ENCODE data around the gene ERFL.
"Not testable (repeated sequence)": the region's sequence is repeated elsewhere in the genome, so short reads cannot be mapped to it uniquely, and the experiment has no call there.

Gene ERFL

DNA sequence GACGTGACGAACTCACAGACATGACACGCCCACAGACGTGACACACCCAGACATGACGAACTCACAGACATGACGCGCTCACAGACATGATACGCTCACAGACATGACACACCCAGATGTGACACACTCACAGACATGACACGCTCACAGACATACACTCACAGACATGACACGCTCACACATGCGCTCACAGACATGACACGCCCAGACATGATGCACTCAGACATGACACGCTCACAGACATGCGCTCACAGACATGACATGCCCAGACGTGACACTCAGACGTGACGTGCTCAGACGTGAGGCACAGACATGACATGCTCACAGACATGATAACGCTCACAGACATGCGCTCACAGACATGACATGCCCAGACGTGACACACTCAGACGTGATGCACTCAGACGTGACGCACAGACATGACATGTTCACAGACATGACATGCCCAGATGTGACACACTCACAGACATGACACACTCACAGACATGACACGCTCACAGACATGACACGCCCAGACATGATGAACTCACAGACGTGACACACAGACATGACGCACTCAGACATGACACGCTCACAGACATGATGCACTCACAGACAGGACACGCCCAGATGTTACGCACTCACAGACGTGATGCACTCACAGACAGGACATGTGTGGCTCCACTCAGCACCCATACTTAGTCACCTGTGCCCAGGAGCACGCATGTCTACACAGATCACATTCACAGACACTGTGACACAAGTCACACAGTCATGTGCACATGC lies 8.1 kb downstream of the ERFL start:
- Histone ChIP-seq H3K4me1 (ENCODE audit: control insufficient read depth in 1 of 2, insufficient read depth in 2 of 2, low read length in 2 of 2) (peaks cover 3 to 4% of the 10 kb centered on the region in 2 donors), H3K9ac (ENCODE audit: low read depth in 1 of 2, low read length in 2 of 2) (no peak overlapping the region), H3K9me3 (ENCODE audit: control insufficient read depth in 1 of 2, low read length in 2 of 2) (no peaks in the 10 kb centered on the region), H3K4me3 (ENCODE audit: low read depth in 1 of 2, low read length in 2 of 2) (no peak overlapping the region), H3K27ac (ENCODE audit: low read depth, low read length) (no peak overlapping the region), H3K36me3 (ENCODE audit: control insufficient read depth in 1 of 2, insufficient read depth in 2 of 2, low read length in 2 of 2) (no peaks in the 10 kb centered on the region), H3K27me3 (ENCODE audit: control insufficient read depth in 1 of 2, insufficient read depth in 2 of 2, low read length in 2 of 2) (peaks cover 75 to 82% of the 10 kb centered on the region in 2 donors)

DNA sequence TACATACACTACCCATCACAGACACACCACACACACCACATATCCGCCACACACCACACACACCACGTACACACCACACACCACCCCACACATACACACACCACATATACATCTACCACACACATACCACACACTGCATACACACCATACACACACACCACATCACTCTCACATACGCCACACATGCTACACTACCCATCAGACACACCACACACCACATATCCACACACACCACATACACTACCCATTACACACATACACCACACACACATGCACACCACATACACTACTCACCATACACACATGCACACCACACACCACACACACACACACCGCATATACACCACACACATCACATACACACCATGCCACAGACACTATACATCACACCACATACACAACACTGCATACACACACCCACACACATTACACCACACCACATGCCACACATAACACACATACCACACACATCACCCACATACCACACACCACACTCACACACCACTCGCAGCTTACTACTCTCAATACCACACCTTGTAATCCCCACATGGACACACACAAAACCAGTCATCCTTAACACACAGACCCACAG lies 9.5 kb downstream of the ERFL start:
- no peak overlapping the region for H3K27ac ChIP-seq (ENCODE audit: low read depth, low read length)
- H3K4me1 ChIP-seq (ENCODE audit: control insufficient read depth in 1 of 2, insufficient read depth in 2 of 2, low read length in 2 of 2), result peaks cover 3 to 5% of the 10 kb centered on the region in 2 donors
- no peaks in the 10 kb centered on the region for H3K36me3 ChIP-seq (ENCODE audit: control insufficient read depth in 1 of 2, insufficient read depth in 2 of 2, low read length in 2 of 2)
- H3K9ac ChIP-seq (ENCODE audit: low read depth in 1 of 2, low read length in 2 of 2), result no peak overlapping the region
- no peak overlapping the region for H3K4me3 ChIP-seq (ENCODE audit: low read depth in 1 of 2, low read length in 2 of 2)
- H3K27me3 ChIP-seq (ENCODE audit: control insufficient read depth in 1 of 2, insufficient read depth in 2 of 2, low read length in 2 of 2), result peaks cover 71 to 79% of the 10 kb centered on the region in 2 donors
- no peaks in the 10 kb centered on the region for H3K9me3 ChIP-seq (ENCODE audit: control insufficient read depth in 1 of 2, low read length in 2 of 2)

DNA sequence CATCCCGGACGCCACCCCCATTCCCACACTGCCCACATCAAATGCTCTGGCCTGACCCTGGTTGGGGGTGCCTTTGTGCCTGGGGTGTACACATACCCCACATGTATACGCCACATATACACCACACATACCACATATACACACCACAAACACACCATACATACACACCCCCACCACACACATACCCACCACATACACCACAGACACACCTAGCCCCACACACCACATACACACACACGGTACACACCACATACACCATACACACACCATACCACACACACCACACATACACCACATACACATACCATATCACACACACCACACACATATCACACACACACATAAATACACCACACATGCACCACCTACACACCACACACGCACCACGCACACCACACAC lies 10.2 kb downstream of the ERFL start:
- Histone ChIP-seq H3K9me3 (ENCODE audit: control insufficient read depth in 1 of 2, low read length in 2 of 2) (no peaks in the 10 kb centered on the region), H3K27me3 (ENCODE audit: control insufficient read depth in 1 of 2, insufficient read depth in 2 of 2, low read length in 2 of 2) (peaks cover 73 to 85% of the 10 kb centered on the region in 2 donors)

DNA sequence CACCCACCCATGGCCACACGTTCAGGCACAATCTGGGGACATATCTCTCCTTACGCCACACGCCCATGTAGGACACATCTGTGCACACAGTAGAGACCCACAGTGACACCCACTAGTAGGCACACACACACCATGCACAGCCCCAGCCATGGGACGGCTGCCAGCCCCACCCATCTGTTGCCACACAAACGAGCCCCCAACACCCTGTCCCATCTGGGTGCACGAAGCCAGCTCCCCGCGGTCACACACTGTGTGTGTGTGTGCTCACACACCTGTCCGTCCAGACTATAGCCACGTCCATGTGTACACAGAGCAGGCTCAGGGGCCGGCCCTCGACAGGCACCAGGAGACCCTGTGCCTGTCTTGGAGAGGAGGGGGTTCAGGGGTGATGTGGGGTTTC lies 10.6 kb downstream of the ERFL start:
- H3K4me3 ChIP-seq (ENCODE audit: low read depth in 1 of 2, low read length in 2 of 2), result no peak overlapping the region
- H3K9me3 ChIP-seq (ENCODE audit: control insufficient read depth in 1 of 2, low read length in 2 of 2), result no peaks in the 10 kb centered on the region
- H3K9ac ChIP-seq (ENCODE audit: low read depth in 1 of 2, low read length in 2 of 2), result no peak overlapping the region
- H3K27me3 ChIP-seq (ENCODE audit: control insufficient read depth in 1 of 2, insufficient read depth in 2 of 2, low read length in 2 of 2), result peaks cover 72 to 83% of the 10 kb centered on the region in 2 donors
- H3K36me3 ChIP-seq (ENCODE audit: control insufficient read depth in 1 of 2, insufficient read depth in 2 of 2, low read length in 2 of 2), result no peaks in the 10 kb centered on the region
- peaks cover 3 to 5% of the 10 kb centered on the region in 2 donors for H3K4me1 ChIP-seq (ENCODE audit: control insufficient read depth in 1 of 2, insufficient read depth in 2 of 2, low read length in 2 of 2)
- no peak overlapping the region for H3K27ac ChIP-seq (ENCODE audit: low read depth, low read length)

More for the DNA sequence above, 10.2 kb downstream of the ERFL start:
- no peak overlapping the region for H3K4me3 ChIP-seq (ENCODE audit: low read depth in 1 of 2, low read length in 2 of 2)
- no peak overlapping the region for H3K27ac ChIP-seq (ENCODE audit: low read depth, low read length)
- no peaks in the 10 kb centered on the region for H3K36me3 ChIP-seq (ENCODE audit: control insufficient read depth in 1 of 2, insufficient read depth in 2 of 2, low read length in 2 of 2)
- peaks cover 3 to 5% of the 10 kb centered on the region in 2 donors for H3K4me1 ChIP-seq (ENCODE audit: control insufficient read depth in 1 of 2, insufficient read depth in 2 of 2, low read length in 2 of 2)
- no peak overlapping the region for H3K9ac ChIP-seq (ENCODE audit: low read depth in 1 of 2, low read length in 2 of 2)

DNA sequence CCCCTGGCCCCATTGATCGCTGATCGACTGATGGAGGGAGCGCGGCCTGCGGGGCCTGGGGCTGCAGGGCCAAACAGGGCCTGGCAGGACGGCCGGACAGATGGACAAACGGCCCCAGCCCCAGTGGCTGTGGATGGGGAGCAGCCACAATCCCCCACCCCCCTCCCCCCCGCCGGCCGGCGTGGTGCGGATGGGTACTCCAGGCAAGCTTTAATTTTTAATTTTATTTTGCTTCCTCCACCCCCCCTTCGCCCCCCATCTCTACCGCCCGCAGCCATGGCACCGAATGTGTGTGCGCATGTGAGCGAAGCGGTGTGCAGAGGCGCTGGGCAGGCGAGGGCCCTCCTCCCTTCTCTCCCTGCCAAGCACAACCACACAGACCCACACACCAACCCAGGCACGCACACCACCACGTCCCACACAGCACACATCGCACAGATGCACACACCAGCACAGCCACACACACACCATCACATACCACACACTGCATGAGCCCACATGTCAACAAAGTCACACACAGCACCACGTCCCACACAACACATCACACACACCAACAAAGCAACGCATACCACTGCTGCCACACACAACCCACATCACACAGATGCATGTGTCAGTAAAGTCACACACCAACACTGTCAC lies 12.4 kb downstream of the ERFL start:
- H3K9ac ChIP-seq (ENCODE audit: low read depth in 1 of 2, low read length in 2 of 2), result no peak overlapping the region
- H3K4me3 ChIP-seq (ENCODE audit: low read depth in 1 of 2, low read length in 2 of 2), result no peak overlapping the region
- H3K27me3 ChIP-seq (ENCODE audit: control insufficient read depth in 1 of 2, insufficient read depth in 2 of 2, low read length in 2 of 2), result peaks cover 73 to 83% of the 10 kb centered on the region in 2 donors
- H3K4me1 ChIP-seq (ENCODE audit: control insufficient read depth in 1 of 2, insufficient read depth in 2 of 2, low read length in 2 of 2), result peaks cover 1 to 5% of the 10 kb centered on the region in 2 donors
- H3K36me3 ChIP-seq (ENCODE audit: control insufficient read depth in 1 of 2, insufficient read depth in 2 of 2, low read length in 2 of 2), result no peaks in the 10 kb centered on the region
- no peak overlapping the region for H3K27ac ChIP-seq (ENCODE audit: low read depth, low read length)
- no peaks in the 10 kb centered on the region for H3K9me3 ChIP-seq (ENCODE audit: control insufficient read depth in 1 of 2, low read length in 2 of 2)

DNA sequence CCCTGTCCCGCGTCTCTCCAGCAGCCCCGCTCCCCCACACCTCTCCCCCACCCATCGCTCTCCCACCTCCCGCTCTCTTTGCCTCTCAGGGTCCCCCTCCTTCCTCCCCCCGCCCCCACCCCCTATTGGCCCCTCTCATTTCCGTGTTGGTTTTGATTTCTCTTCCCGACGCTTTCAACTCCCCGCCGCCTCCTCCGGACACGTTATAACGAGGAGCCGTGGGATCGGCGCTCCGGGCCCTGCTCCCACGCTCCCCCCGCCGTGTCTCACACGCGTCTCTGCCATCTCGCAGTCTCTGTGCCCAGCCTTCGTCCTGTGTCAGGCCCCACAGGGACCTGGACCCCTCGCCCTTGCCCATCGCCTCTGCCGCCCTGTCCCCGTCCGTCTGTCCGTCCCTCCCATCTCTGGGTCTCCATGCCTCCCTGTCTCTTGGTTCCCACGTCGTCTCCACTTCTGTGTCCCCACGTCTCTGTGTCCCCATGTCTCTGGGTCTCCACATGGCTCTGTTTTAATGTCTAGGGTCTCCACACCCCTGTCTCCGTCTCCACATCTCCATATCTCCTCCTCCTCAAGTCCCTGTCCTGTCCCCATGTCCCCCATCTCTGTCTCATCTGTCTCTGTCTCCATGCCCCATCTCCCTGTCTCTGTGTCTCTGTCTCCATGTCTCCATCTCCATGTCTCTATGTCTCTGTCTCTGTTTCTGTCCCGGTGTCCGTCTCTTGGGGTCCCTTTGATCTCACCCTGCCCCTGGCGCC lies 13.1 kb downstream of the ERFL start:
- Histone ChIP-seq H3K4me1 (ENCODE audit: control insufficient read depth in 1 of 2, insufficient read depth in 2 of 2, low read length in 2 of 2) (peaks cover 0 to 5% of the 10 kb centered on the region in 2 donors), H3K27me3 (ENCODE audit: control insufficient read depth in 1 of 2, insufficient read depth in 2 of 2, low read length in 2 of 2) (peaks cover 73 to 83% of the 10 kb centered on the region in 2 donors), H3K36me3 (ENCODE audit: control insufficient read depth in 1 of 2, insufficient read depth in 2 of 2, low read length in 2 of 2) (no peaks in the 10 kb centered on the region), H3K9ac (ENCODE audit: low read depth in 1 of 2, low read length in 2 of 2) (no peak overlapping the region), H3K9me3 (ENCODE audit: control insufficient read depth in 1 of 2, low read length in 2 of 2) (no peaks in the 10 kb centered on the region), H3K27ac (ENCODE audit: low read depth, low read length) (no peak overlapping the region), H3K4me3 (ENCODE audit: low read depth in 1 of 2, low read length in 2 of 2) (no peak overlapping the region)

DNA sequence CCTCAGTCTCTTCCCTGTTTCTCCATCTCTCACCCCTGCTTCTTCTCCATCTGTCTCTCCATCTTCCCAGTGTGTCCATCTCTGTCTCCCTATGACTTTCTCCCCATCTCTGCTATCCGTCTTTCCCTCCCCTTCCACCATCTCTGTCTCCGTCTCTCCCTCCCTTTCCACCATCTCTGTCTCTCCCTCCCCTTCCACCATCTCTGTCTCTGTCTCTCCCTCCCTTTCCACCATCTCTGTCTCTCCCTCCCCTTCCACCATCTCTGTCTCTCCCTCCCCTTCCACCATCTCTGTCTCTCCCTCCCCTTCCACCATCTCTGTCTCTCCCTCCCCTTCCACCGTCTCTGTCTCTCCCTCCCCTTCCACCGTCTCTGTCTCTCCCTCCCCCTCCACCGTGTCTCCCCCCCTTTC lies 13.8 kb downstream of the ERFL start:
- not testable (repeated sequence) for H3K4me1 ChIP-seq (ENCODE audit: control insufficient read depth in 1 of 2, insufficient read depth in 2 of 2, low read length in 2 of 2); H3K4me3 ChIP-seq (ENCODE audit: low read depth in 1 of 2, low read length in 2 of 2); H3K27ac ChIP-seq (ENCODE audit: low read depth, low read length); H3K36me3 ChIP-seq (ENCODE audit: control insufficient read depth in 1 of 2, insufficient read depth in 2 of 2, low read length in 2 of 2); H3K9ac ChIP-seq (ENCODE audit: low read depth in 1 of 2, low read length in 2 of 2); H3K9me3 ChIP-seq (ENCODE audit: control insufficient read depth in 1 of 2, low read length in 2 of 2)
- peaks cover 71 to 77% of the 10 kb centered on the region in 2 donors for H3K27me3 ChIP-seq (ENCODE audit: control insufficient read depth in 1 of 2, insufficient read depth in 2 of 2, low read length in 2 of 2)

DNA sequence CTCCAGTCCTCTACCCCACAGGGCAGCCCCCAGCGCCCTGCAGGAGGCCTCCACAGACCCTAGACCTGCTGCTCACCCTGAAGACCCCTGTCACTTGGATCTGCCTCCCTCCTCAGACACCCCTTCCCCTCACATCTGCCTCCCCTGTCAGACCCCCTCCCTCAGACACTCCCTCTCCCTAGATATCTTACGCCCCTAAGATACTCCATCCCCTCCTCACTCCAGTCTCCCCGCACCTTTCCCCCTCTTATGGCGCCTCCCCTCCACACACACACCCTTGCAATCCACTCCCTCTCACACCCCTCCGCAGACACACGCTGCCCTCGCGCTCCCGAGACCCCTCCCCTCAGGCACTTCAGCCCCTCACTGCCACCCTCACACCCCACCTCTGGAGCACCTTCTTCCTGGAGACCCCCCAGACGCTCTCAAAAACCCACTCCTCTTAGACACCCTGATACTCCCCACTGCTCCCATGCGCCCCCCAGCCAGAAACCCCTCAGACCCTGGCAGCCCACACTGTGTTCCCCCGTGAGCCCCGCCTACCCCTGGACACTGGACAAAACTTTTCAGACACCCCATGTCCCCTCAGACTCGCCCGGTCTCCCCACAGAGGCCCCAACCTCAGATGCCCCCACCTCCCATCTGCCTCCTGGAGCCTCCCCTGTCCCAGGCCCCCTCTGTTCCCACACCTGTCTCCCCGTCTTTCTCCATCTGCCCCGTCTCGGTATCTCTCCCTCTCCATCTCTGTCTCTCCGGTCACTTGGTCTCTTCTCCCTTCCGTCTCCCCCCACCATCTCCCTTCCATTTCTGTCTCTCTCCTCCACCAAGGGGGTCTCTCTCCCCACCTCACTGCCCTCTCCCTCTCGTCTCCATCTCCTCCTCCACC lies 14.5 kb downstream of the ERFL start:
- H3K36me3 ChIP-seq (ENCODE audit: control insufficient read depth in 1 of 2, insufficient read depth in 2 of 2, low read length in 2 of 2), result no peaks in the 10 kb centered on the region
- H3K4me1 ChIP-seq (ENCODE audit: control insufficient read depth in 1 of 2, insufficient read depth in 2 of 2, low read length in 2 of 2), result peaks cover 0 to 5% of the 10 kb centered on the region in 2 donors
- no peak overlapping the region for H3K9ac ChIP-seq (ENCODE audit: low read depth in 1 of 2, low read length in 2 of 2)
- H3K4me3 ChIP-seq (ENCODE audit: low read depth in 1 of 2, low read length in 2 of 2), result no peak overlapping the region
- H3K27ac ChIP-seq (ENCODE audit: low read depth, low read length), result no peak overlapping the region
- H3K27me3 ChIP-seq (ENCODE audit: control insufficient read depth in 1 of 2, insufficient read depth in 2 of 2, low read length in 2 of 2), result peaks cover 71 to 72% of the 10 kb centered on the region in 2 donors
- no peaks in the 10 kb centered on the region for H3K9me3 ChIP-seq (ENCODE audit: control insufficient read depth in 1 of 2, low read length in 2 of 2)

DNA sequence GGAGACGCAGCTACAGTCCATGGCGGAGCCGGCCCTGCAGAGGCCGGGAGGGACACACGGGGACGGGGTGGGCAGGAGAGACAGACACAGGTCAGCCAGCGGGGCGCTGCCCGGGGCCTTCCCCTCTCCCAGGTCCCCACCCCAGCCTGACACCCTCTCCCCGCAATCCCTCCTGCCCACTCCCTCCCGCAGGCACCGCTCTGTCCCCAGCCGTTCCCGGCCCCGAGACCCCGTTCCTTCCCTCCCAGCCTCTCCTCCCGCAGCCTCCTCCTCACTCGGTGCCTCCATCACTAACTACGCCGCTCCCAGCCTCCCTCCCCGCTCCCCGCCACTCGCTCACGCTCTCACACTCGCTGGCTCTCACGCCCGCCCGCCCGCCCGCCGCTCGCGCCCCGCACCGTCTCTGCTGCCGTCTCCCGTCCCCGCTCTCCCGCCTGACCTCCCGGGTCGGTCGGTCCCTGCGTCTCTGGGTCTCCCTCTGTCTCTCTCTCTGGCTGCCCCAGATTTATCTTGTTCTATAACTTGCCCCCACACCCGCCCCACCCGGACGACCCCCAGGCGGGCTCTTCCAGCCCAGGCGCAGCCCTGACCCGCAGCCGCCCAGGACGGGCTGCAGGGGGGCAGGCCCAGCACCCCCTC lies 15.2 kb downstream of the ERFL start:
- H3K36me3 ChIP-seq (ENCODE audit: control insufficient read depth in 1 of 2, insufficient read depth in 2 of 2, low read length in 2 of 2), result no peaks in the 10 kb centered on the region
- H3K4me1 ChIP-seq (ENCODE audit: control insufficient read depth in 1 of 2, insufficient read depth in 2 of 2, low read length in 2 of 2), result peaks cover 0 to 5% of the 10 kb centered on the region in 2 donors
- no peaks in the 10 kb centered on the region for H3K9me3 ChIP-seq (ENCODE audit: control insufficient read depth in 1 of 2, low read length in 2 of 2)
- no peak overlapping the region for H3K27ac ChIP-seq (ENCODE audit: low read depth, low read length)
- H3K27me3 ChIP-seq (ENCODE audit: control insufficient read depth in 1 of 2, insufficient read depth in 2 of 2, low read length in 2 of 2), result peaks cover 64 to 67% of the 10 kb centered on the region in 2 donors
- H3K9ac ChIP-seq (ENCODE audit: low read depth in 1 of 2, low read length in 2 of 2), result no peak overlapping the region
- H3K4me3 ChIP-seq (ENCODE audit: low read depth in 1 of 2, low read length in 2 of 2), result no peak overlapping the region

Data from duodenal mucosa (tissue), 2 donors.